NCI-H146 treated with DMSO at 0.1 percent for 48 hours (cell line): Measurements from ENCODE around the gene SF1.

ENCODE experiments used
- DNase-seq: peaks from one replicate; lab custom pipeline; 2025; ENCODE audit not compliant: unreplicated experiment; lab: John Stamatoyannopoulos, UW

Gene SF1

DNA sequence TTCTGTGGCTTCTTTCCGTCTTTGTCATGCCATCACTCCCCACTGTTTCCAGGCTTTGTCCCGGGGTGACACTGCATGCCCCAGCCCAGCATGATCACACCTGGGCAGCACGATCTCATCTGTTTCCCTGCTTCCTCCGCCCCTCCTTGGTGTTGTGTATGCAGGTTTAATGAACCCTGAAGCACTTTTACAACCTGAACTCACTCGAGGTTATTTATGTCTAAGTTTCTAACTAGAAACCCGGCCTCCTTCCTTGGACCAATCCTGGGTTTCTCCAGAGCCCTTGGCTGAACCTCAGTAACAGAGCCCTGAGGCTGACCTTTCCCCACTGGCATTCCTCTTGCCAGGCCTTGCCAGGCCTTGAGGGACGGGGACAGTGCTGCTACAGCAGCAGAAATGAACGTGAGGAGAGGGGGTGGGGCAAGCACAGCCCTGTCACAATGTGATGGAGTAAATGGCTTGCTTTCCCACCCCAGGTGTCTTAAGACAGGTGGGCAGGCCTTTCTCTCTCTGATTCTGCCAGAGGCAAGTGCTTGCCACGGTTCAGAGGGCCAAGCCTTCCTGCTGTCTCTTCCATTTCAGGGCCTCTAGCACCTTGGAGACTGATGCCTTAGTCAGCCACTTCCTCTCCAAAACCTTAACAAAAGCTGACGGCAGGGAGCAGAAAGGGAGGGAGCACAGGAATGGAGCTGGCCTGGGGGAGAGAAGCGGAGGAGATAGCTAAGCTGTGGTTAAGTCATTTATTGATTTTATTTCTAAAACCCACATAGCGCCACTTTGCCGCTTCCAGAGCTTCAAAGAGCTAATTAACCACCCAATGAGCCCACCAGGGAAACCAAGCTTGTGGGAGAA lies 15.4 kb downstream of the SF1 start:
- DNase-seq = peak; percentile 41

DNA sequence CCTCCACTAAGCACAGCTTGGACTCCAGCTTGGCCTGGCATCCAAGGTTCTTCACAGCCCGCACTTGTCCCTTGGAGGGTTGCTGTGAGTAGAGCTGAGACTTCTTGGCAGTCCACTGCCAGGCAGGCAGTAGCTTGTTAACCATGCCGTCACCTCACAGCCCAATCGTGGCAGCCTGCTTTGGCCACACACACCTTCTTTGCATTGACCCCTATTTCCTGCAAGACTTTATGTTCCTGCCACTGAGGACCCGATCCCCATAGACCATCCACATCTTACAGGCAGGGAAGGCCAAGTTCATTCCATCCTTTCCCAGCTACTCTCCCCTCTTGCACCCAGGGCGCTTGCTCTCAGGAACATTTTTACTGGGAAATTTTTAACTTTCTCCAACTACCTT lies 16.1 kb downstream of the SF1 start:
- no peak for DNase-seq

DNA sequence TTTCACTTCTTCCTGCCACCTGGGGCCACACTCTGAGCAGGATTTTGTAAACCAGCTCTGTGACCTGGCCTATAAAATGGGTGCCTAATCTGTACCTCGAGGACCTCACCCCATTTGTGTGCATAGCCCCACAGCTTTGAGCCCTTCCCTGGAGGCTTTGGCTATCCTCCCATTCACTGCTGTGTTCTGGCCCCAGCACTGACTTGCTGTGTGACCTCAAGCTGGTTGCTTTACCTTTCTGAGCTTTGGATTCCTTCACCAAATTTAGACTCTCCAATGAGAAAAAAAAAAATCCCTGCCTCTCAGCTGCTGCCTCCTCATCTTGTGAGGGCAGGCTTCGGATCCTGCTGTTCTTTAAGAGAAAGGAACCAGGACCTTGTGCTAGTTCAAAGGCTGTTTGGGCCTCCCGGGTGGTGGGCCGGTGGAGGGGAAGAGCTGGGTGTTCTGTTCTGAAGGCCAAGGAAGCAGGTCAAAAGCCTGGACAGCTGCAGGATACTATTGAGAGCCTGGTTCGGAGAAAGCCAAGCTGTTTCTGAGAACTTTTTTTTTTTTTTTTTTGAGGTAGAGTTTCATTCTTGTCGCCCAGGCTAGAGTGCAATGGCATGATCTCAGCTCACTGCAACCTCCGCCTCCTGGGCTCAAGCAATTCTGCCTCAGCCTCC lies 17.5 kb downstream of the SF1 start:
- no peak for DNase-seq

DNA sequence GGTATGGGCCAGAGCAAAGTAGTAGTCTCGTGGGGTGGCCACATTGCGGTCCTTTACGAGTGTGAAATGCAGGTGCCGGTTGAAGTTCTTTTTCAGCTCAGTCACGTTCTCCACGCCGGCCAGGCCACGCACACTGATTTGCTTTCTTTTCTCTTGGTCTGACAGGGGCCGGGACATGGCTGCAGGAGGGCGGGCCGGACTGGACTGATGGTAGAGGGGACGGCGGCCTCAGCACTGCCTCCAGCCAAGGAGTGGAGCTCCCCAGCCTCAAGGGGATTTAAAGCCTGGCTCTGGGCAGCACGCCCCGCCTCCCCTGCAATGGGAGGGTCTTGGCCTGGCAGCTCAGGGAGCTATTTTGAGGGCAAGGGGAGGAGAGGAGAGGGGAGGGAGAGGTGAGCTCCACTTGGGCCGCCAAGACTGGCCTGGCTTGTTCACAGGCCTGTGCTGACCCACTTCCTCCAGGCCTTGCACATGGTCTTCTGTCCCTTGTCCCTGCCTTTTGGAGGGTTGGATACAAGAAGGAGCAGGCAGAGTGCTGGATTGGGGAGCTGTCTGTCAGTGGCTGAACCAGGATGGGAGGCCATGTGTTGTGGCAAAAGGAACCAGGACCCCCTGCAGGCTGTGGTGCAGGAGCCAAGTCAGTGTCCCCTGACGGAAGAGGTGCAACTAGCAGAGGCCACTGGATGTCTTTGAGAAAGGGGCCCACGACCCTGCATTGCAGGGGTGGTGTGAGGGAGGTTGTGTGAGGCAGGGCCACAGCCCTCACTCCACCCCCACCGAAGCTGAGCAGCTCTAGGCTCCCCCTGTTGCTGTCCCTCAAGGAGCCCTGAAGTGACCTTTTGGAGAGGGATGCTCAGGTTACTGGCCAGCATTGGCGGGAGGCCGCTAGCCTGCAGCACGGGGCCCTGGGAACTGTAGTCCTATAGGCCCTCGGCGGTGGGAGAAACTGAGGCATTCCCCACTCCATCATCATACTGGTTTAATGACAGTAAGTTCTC lies 18.3 kb downstream of the SF1 start, which contains the start of gene PYGM:
Gene PYGM, minus strand, starts transcription at position 253 of the 998 bp plus-strand sequence. Its CDS starts 76 bp downstream, at position 177.
- DNase-seq = no peak

DNA sequence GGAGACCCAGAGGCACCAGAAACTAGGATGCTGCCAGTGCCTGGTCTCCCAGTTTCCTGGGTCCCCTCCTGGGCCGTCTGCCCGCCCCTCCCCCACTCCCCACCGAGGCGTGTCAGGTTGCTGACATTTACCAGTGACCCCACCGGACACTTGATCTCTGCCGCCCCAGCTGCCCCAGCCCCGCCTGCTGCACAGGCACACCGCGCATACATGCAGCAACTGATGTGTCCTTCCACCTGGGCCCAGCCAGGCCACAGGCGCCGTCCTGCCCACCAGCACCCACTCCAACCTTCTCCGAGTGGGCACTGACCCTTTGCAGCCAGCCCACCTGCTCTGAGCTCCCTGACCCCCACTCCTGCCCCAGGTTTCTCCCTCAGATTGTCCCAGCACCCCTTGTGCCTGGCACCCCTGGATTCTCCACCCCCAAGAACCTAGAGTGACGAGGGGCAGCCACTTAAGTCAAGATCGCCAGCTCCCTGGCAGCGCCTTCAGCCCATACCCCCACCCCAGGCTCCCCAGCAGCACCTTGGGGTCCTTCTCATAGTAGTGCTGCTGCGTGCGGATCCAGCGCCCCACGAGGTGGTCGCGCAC lies 19.1 kb downstream of the SF1 start:
- no peak for DNase-seq

DNA sequence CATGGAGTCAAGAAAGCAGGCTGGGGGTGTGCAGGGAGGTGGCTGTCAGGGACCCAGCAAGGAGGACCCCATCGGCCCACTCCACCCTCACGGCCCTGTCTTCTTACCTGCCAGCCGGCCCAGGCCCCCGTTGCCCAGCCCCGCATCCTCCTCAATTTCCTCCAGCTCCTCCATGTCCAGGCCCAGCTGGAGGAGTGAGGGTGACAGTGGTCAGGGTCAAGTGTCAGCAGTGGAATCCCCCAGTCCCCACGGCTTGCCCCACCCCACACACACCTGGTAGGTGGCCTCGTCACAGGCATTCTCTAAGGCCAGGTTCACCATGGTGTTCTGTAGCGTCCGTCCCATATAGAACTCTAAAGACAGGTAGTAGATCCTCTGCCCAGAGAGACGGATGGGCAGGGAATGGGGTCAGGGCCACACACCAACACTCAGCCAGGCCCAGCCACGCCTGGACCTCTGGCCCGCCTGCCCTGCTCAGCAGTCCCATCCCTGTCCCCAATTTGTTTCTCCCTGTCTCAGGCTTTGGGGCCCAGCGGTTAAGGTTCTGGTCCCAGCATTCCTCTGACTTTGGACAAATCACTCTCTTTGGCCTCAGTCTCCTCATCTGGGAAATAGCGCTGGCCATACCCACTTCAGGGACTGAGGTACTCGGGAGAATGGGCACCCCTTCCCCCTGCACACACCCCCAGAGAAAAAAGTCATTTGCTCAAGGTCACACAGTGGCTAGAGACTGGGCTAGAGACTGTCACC lies 19.8 kb downstream of the SF1 start:
- no peak for DNase-seq

DNA sequence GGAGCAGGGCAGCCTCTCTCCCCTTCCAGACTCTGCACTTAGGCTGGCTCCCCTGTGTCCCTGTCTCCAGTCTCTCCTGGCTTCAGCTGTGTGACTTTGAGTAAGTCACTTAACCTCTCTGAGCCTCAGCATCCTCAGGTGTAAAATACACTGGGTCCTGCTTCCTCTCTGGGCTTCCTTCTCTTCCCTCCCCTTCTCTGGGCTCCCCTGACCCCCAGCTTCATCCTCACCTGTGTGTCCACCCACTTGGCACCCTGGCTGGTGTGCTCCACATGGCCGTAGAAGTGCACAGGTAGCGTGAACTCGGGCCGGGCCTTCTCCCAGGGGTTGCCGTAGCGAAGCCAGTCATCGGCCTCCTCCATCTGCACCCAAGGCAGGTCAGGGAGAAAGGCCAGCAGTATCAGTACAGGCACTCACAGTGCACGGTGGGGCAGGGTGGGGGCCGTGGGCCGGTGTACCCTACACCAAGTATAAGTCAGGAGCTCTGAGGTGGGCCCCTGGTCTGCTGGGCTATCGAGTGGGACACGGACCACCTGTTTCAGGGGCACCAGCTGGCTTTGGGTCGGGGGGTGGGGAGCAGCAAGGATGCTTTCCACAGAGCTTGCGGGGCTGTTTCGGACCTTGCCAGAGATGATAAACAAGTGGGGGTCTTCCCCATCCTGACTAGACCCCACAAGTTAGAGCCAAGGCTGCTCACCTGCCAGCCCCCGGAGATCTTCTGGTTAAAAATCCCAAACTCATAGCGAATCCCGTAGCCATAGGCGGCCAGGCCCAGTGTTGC lies 20.6 kb downstream of the SF1 start:
- DNase-seq = no peak

DNA sequence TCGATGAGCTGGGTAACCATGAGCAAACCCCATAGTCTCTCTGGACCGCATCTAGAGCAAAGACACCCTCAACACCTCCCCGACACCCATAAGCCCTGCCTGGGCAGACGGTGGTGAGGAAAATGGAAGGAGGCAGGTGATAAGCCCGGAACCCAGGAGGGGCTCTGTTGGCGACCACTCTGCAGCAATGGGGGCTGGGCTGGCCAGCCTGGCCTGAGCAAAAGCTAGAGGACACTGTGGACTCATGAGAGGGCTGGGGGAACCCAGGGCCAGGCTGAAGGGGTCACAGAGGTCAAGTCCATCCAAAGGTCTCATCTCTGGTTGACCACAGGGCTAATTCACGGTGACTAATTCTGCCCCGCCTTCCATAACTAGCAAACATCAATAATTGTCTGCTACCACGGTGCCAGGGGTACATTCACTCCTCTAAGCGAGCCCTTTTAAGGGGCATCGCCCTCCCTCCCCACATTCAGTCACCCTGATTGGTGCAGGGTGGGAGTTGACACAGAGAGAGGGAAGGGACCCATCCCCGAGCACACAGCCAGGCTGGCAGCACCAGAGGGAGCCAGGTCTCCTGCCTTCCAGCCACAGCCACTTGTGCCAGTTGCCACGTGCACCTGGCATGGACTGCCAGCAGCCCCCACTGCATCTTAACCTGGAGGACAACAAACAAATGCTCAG lies 22.5 kb downstream of the SF1 start:
- DNase-seq = no peak

DNA sequence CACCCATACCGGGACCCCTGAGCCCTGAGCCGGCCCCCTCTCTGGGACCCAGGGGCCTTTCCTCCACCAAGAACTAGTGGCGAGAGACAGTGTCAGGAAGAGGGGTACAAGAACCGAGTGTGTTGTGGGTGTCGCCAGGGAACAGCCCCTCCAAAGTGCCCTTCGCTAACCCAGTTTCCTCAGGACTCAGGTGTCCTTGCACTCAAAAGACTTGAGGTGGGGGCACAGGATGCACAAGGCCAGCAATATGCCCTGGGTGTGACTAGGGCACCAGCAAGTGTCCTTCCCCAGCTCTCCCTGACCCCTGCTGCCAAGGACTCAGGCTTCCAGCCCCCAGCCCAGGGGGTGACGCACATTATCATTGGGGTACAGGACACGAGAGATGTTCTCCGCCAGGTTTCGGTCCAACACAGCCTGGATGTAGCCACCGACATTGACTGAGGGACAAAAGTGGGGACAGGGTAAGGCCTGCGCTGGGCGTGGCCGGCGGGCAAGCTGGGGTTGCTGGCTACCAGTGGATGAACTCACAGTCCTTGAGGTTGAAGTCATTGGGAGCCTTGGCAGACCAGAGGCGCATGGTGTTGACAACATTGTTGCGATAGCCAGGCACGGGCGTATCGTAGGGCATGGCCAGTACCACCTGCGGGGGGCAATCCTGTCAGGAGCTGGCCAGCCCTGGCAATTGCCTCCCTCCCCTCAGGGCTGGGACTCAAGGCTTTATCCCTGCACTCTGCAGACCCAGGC lies 23.3 kb downstream of the SF1 start:
- DNase-seq = no peak

DNA sequence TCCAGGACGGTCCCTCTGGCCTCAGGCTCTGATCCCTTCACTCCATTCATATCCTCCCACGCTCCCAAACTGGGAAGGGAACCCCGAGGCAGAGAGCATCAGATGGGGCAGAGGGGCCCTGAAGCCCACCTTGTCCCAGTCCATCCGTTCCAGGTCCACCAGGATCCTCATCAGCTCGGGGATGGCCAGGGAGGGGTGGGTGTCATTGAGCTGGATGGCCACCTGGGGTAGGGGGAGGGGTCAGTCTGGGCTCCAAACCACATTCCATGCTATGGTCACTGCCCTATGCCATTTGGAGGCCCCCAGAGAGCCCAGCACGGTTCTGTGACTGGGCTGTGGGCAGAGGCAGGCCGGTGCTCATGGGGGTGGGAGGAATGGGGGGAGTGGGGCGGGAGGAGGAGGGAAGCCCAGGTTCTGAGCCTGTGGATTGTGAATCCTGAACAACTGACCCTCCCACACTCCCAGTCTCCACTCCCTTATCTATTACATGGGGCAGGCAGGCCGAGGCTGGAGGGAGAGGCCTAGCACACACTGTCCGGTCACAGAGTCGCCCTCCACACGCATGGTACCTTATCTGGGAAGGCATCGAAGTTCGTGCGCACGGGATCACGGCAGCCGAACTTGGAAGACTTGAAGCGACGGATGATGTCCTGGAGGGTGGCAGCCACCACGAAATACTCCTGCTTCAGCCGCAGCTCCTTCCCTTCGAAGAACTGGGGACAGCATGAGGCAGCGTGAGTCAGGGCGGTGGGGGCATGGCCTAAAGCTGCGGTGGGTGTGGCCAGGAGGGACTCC lies 24.0 kb downstream of the SF1 start:
- no peak for DNase-seq

DNA sequence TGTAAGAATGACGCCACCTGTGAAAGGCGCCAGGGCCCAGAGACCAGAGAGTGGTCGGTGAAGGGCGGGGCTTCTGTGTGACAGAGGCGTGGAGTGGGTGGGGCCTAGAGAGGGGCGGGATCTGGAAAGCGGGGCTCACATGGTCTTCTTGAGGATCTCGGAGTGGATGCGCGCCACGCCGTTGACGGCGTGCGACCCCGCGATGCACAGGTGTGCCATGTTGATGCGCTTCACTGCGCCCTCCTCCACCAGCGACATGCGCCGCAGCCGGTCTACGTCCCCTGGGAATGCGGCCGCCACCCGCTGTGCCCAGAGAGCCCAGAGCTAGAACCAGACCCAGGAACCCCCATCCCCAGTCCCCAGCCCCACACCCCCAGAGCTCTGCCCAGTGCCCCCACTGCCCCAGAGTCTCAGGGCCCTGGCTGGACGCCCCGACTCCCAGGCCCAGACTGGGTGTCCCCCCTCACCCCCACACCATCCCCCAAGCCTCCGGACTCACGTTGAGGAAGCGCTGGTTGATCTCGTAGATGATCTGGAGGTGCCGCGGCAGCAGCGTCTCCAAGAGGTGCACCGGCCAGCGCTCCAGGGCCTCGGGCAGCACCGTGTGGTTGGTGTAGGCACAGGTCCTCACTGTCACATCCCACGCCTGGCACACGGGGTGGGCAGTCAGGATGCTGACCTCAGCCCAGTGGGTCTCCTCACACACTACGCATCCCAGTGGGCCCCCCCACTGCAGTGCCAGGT lies 24.8 kb downstream of the SF1 start:
- DNase-seq = no peak

DNA sequence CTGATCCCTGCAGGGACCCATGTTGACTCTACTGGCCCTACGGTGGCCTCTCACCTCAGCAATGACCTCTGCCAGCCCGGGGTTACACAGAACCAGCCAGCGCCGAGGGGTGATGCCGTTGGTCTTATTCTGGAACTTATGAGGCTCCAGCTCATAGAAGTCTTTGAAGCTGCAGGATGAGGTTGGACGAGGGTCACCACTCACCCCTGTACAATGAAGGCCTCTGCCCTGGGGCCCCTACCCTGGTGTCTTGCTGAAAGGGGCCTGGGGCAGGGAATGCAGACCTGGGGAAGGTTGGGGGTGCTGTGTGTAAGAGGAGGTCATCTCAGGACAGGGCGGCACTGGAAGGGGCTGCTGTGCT lies 25.3 kb downstream of the SF1 start:
- no peak for DNase-seq

DNA sequence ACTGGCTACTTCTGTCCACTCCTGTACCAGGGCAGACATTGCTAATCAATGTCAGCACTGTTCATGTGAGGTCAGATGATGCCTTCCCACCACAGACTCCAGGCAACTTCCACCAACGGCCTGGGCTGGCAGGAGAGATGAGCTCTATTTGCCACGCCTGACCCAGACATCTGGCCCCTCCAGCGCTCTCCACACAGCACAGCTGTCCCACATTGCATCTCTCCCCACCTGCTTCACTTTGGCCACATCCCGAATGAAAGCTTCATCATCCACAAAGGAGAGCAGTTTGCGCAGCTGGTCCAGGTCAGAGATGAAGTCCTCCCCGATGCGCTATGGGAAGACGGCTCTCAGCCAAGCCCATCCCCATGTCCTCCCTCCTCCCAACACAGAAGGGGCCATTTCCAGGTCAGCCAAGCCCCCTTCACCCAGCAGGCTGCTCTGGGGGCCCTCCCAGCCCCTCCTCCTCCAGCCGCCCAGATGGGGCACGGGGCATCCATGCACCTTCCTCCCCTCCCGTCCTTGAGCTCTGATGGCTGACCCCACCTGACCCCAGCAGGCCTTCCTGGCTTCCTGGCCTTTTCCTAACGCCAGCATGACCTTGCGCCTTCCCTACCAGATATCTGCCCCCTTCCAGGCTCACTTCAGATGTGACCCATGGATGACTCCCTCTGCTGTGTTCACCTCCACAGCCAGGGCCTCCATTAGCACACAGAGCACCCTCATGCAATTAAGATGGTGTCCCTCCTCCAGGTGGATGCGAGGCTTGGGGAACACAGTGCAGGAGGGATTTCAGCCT lies 26.0 kb downstream of the SF1 start:
- peak; percentile 20 for DNase-seq

DNA sequence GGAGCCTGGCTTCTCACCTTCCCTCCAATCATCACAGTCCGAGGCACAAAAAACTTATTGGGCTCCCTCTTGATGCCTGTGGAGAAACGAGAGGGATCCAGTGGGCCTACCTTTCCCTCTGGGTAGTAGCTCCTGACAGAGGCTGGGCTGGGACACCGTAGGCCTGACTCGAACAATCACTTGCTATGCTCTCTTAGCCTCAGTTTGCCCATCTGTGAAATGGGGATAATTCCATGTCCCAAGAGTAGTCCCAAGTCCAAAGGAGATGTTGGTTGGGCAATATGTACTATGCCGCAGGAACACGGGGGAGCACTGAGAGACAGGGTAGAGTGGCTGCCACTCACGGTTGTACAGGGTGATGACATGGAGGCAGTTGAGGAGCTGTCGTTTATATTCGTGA lies 26.8 kb downstream of the SF1 start:
- DNase-seq = no peak

DNA sequence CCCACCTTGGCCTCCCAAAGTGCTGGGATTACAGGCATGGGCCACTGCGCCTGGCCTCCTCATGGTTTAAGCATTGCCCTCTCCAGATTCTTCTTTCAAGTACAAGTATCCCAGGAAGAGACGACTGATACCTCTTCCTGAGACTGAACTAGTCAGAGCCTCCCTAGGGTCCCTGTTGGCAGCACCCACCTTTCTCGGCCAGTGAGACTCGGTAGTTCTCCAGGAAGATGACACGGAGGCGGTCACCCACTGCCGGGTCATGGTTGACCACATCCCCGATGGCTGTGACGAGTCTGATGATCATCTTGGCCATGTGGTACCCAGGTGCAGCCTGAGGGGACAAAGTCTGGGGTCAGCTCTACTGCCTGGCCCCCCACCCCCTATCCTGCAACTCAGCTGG lies 27.2 kb downstream of the SF1 start:
- DNase-seq = no peak
